GM20000 (cell line): ENCODE measurements around the gene ANXA11.

Source experiments
- DNase-seq: peaks from one replicate; pipeline ENCODE4 v3.0.0; 2012; ENCODE audit warnings: low spot score
- CTCF ChIP-seq: IDR thresholded peaks from 2 replicates; pipeline ENCODE4 v1.5.1; 2012; ENCODE audit warnings: mild to moderate bottlenecking, control low read depth; ENCODE audit errors: extremely low read depth, missing control alignments

ANXA11 gene

GRCh38 chr10:80172896-80173295 is 32.4 kb downstream of the ANXA11 start:
- no peak for DNase-seq
- no peak for TF ChIP-seq CTCF

- no peak for DNase-seq
- TF ChIP-seq CTCF, result no peak
Observed at GRCh38 chr10:80171248-80171660, 34.1 kb downstream of the ANXA11 start.

- no peak for TF ChIP-seq CTCF
Observed at GRCh38 chr10:80170641-80171040, 34.7 kb downstream of the ANXA11 start.

GRCh38 chr10:80170026-80170425 is 35.3 kb downstream of the ANXA11 start:
- no peak for DNase-seq
- TF ChIP-seq CTCF, result no peak

More at GRCh38 chr10:80170641-80171040, 34.7 kb downstream of the ANXA11 start:
- DNase-seq, result no peak

GRCh38 chr10:80168679-80169380 is 36.5 kb downstream of the ANXA11 start:
- peak; percentile 39 for TF ChIP-seq CTCF
- DNase-seq, result peak; percentile 63

GRCh38 chr10:80168162-80168511 is 37.2 kb downstream of the ANXA11 start:
- no peak for DNase-seq
- no peak for TF ChIP-seq CTCF

- no peak for DNase-seq
- no peak for TF ChIP-seq CTCF
Observed at GRCh38 chr10:80167471-80168161, 37.7 kb downstream of the ANXA11 start.
